Right cardiac atrium (tissue), 5 donors: ENCODE results near the gene CEP112. TPM values are rescaled to one million over a fixed set of nuclear protein-coding genes. Genes with fewer than 3 reads are reported as not detected.

Experiments
- ATAC-seq, 2 donors: fragments of 200-7000 bp; cut with Tn5 transposase; one replicate each; pipeline versions ENCODE4 v1.8.0 to v1.9.1; 2020; ENCODE audit warnings: moderate library complexity in 2 of 2, mild to moderate bottlenecking in 1 of 2
- DNase-seq, 3 donors: peaks; one replicate each; pipeline ENCODE4 v3.0.0-alpha.2; 2020
- H3K27ac ChIP-seq: one replicate; pipeline ENCODE4 v1.5.1; 2013; ENCODE audit warnings: mild to moderate bottlenecking, low read length, control low read depth, moderate library complexity
- H3K27me3 ChIP-seq: one replicate; pipeline ENCODE4 v1.6.1; 2013; ENCODE audit not compliant: control insufficient read depth, insufficient read depth
- H3K4me1 ChIP-seq: one replicate; pipeline ENCODE4 v1.6.1; 2013; ENCODE audit warnings: low read length; ENCODE audit not compliant: control insufficient read depth, insufficient read depth
- H3K4me3 ChIP-seq: one replicate; pipeline ENCODE4 v1.5.1; 2013; ENCODE audit warnings: low read length, control low read depth
- H3K9me3 ChIP-seq: one replicate; pipeline ENCODE4 v1.6.1; 2013; ENCODE audit warnings: low read length; ENCODE audit not compliant: control insufficient read depth
- WGBS: extraction: QIAGEN DNeasy Blood & Tissue Kit; methylation state at CpG from one replicate; pipeline ENCODE4 v1.1.7; 2013; 5-methylcytosine and 5-hydroxymethylcytosine counted together
- intact Hi-C, 4 donors: fragments of 100-400 bp; cut with DNase I; formaldehyde crosslinking; loops; one replicate each; pipeline versions ENCODE4 v1.11.0 to v1.14.0; 2022 to 2023
- polyA plus RNA-seq: library from polyadenylated mRNA; stranded (reverse); fragments of 200-250 nt; gene quantifications from one replicate; pipeline ENCODE4 v1.2.3, GENCODE V29; 2013
- total RNA-seq, 4 donors: library from RNA; stranded (reverse); fragmentation: NEBNext Ultra II Directional; extraction: Animal tissue kit (Norgen Biotek cat#: 25700); gene quantifications; one replicate each; pipeline ENCODE4 v1.2.1, GENCODE V29; 2021
- donor health status: healthy with polysubstance abuse.
- donor health status: DM: no; HTN: yes; CAD: no.
- donor health status: DM: no; HTN: no; CAD: no.
- donor health status: DM: no; HTN: yes; CAD: no; lungs with severe emphysema.
- donor health status: DM: yes; HTN: yes; CAD: no.

CEP112 gene
- total and polyA plus RNA-seq, 5 donors, result 11.1 to 23.1 (median 18.0) TPM

- DNase-seq, result no peak
- intact Hi-C loops, result no loop called here
- Histone ChIP-seq H3K4me1 (no peaks in the 10 kb centered on the region), H3K27me3 (no peaks in the 10 kb centered on the region), H3K9me3 (no peaks in the 10 kb centered on the region), H3K4me3 (no peak overlapping the region), H3K27ac (no peak overlapping the region)
- ATAC-seq, result no peak
- 70% methylated on average over 2 of the region's 2 CpGs for WGBS
Observed at GRCh38 chr17:65727832-65728231, 464.1 kb downstream of the CEP112 start.

- Histone ChIP-seq H3K4me1 (no peaks in the 10 kb centered on the region), H3K27me3 (no peaks in the 10 kb centered on the region), H3K4me3 (no peak overlapping the region), H3K9me3 (no peaks in the 10 kb centered on the region), H3K27ac (no peak overlapping the region)
- intact Hi-C loops, result no loop called here
- 37% methylated on average over 2 of the region's 2 CpGs for WGBS
- DNase-seq (no peak), ATAC-seq (no peak)
Observed at GRCh38 chr17:65727246-65727645, 464.7 kb downstream of the CEP112 start.

DNA sequence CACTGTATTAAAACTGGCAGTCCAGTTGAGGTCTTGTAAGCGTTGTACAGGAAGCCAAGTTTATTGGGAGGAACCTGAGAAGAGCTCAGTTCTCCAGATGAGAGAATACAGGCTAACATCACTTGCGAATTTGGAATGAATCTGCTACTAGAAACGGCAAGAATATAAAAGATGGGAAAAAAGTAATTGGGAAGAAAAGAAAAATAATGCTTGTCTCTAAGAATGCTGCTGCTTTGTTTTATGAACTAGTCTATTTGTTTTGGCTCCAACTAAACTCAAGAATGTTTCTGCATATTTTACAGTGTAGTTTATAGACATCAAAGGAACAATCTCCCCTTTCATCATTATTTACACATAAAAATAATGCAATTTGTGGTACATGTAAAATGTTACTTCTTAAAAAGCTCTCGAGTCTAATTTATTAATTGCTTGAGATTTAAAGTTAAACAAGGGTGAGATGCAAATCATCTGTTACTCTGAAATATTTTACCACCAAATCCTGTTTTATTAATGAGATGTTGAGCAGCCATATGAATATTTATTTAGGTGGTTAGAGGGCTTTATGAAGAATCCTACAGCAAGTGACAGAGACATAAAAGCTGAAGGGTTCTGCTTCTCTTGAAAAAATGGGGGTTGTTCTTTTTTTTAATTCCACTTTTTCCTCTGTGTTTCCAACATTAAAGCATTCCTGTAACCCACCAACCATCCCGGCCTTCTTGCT, 468.3 kb downstream of the CEP112 start:
- no peak for DNase-seq
- no peaks in the 10 kb centered on the region for H3K9me3 ChIP-seq
- H3K27me3 ChIP-seq, result no peaks in the 10 kb centered on the region
- H3K4me1 ChIP-seq, result no peaks in the 10 kb centered on the region
- ATAC-seq, result no peak
- no peak overlapping the region for H3K27ac ChIP-seq
- H3K4me3 ChIP-seq, result no peak overlapping the region
- intact Hi-C loops, result no loop called here
- 61% methylated on average over 5 of the region's 5 CpGs for WGBS

DNA sequence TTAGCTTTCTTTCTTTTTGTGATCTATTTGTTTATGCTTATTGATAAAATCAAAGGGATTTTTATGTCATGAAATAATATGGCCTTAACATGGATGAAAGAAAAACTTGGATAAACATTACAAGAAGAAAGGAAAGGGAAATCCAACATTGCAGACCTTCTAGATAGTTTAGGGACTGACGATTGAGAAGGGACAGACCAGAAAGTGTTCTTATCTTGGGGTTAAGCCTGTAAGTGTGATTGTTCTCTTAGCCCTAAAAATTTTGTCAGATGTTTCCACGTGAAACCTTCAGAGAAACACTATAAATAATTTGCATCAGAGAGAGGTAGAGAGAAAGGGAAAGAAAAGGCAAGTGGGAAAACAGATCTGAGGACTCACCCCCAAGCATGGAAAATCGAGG, 473.3 kb downstream of the CEP112 start:
- no peak for DNase-seq
- no peak overlapping the region for H3K27ac ChIP-seq
- ATAC-seq, result no peak
- no peaks in the 10 kb centered on the region for H3K27me3 ChIP-seq
- intact Hi-C loops, result no loop called here
- no peak overlapping the region for H3K4me3 ChIP-seq
- WGBS, result 66% methylated on average over 3 of the region's 3 CpGs
- H3K9me3 ChIP-seq, result no peaks in the 10 kb centered on the region
- H3K4me1 ChIP-seq, result no peaks in the 10 kb centered on the region

- DNase-seq, result no peak
- no peaks in the 10 kb centered on the region for H3K4me1 ChIP-seq
- ATAC-seq, result no peak
- H3K27ac ChIP-seq, result no peak overlapping the region
- no peak overlapping the region for H3K4me3 ChIP-seq
- intact Hi-C loops, result no loop called here
- no peaks in the 10 kb centered on the region for H3K27me3 ChIP-seq
- WGBS, result 82% methylated on average over 9 of the region's 9 CpGs
- H3K9me3 ChIP-seq, result no peaks in the 10 kb centered on the region
Observed at GRCh38 chr17:65712383-65713267, 479.3 kb downstream of the CEP112 start.

- intact Hi-C loops, result no loop called here
- H3K27me3 ChIP-seq, result no peaks in the 10 kb centered on the region
Observed at GRCh38 chr17:65711671-65712276, 480.2 kb downstream of the CEP112 start.

DNA sequence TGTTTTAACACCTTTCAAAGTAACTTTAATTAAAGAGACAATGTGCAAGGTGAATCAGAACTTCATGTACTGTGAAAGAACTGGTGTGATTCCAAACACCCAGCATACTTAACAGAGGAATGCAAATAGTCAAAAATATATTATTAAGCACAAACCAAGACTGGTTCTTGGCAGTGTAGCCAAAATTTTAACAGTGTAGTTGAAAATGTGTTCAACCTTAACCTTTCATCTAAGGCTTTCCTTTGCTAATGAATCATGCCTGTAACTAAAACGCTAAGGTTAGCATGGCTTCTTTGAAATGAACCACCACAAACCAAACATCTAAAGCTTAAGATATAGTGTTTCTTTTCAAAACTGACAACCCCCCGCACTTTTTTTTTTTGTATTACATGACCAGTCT, 484.2 kb downstream of the CEP112 start:
- Histone ChIP-seq H3K27ac (no peak overlapping the region), H3K27me3 (no peaks in the 10 kb centered on the region), H3K4me1 (no peaks in the 10 kb centered on the region), H3K9me3 (no peaks in the 10 kb centered on the region), H3K4me3 (no peak overlapping the region)
- DNase-seq, result no peak
- 77% methylated on average over 2 of the region's 2 CpGs for WGBS
- intact Hi-C loops, result no loop called here
- no peak for ATAC-seq

More at GRCh38 chr17:65711671-65712276, 480.2 kb downstream of the CEP112 start:
- H3K27ac ChIP-seq, result no peak overlapping the region
- 93% methylated on average over 8 of the region's 8 CpGs for WGBS
- DNase-seq, result no peak
- H3K4me3 ChIP-seq, result no peak overlapping the region
- ATAC-seq, result no peak
- no peaks in the 10 kb centered on the region for H3K4me1 ChIP-seq
- H3K9me3 ChIP-seq, result no peaks in the 10 kb centered on the region

DNA sequence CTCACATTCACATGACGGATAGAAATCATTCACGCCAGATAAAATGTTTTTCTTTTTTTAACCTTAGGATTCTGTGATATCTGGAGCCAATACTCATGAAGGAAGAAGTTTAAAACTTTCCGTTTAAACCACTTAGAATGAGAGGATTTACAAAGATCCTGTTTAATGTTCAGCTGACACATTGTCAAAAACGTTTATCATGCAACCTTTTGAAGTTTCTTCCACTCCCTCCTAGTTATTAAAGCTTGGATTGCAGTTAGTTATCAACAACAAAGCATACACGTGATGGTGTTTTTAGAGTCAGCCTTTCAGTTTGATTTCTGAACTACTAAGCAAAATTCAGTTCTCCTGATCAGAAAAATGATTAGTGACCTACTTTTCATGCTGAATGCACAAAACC, 487.2 kb downstream of the CEP112 start:
- WGBS, result 60% methylated on average over 5 of the region's 5 CpGs
- DNase-seq, result no peak

DNA sequence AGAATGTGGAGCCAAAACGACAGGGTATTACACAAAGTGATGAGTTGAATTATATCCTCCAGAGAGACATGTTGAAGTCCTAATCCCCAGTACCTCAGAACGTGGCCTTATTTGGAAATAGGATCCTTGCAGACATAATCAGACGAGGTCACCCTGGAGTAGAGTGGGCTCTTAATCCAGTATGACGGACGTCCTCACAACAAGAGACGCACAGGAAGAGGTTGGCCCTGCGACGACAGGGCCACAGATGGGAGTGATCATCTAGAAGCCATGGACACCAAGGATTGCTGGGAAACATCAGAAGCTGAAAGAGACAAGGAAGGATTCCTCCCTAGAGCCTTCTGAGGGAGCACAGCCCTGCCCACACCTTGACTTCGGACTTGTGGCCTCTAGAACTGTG, 488.0 kb downstream of the CEP112 start:
- ATAC-seq, result no peak
- 82% methylated on average over 9 of the region's 9 CpGs for WGBS
- Histone ChIP-seq H3K9me3 (no peaks in the 10 kb centered on the region), H3K4me3 (no peak overlapping the region), H3K27ac (no peak overlapping the region), H3K4me1 (no peaks in the 10 kb centered on the region), H3K27me3 (no peaks in the 10 kb centered on the region)
- DNase-seq, result no peak
- intact Hi-C loops, result no loop called here

More for the DNA sequence above, 487.2 kb downstream of the CEP112 start:
- no peak overlapping the region for H3K4me3 ChIP-seq
- H3K4me1 ChIP-seq, result no peaks in the 10 kb centered on the region
- no peak overlapping the region for H3K27ac ChIP-seq
- intact Hi-C loops, result no loop called here
- H3K9me3 ChIP-seq, result no peaks in the 10 kb centered on the region
- ATAC-seq, result no peak
- no peaks in the 10 kb centered on the region for H3K27me3 ChIP-seq

DNA sequence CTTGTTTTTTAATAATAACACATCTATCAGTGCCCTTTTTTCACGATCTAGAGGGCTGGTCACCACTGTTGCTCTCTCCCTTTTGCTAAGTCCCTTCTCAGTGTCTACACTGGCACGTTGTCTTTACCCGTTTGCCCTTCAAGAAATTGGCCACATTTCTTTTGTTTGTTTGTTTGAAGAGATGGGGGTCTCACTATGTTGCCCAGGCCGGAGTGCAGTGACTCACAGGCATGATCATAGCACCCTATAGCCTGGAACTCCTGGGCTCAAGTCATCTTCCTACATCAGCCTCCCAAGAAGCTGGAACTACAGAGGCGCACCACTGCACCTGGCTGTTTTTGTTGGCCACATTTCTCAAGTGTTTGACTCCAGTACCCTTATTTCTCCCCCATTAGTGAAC, 492.5 kb downstream of the CEP112 start:
- WGBS, result 88% methylated on average over 5 of the region's 5 CpGs
- Histone ChIP-seq H3K4me3 (no peak overlapping the region), H3K4me1 (no peaks in the 10 kb centered on the region), H3K27ac (no peak overlapping the region), H3K27me3 (no peaks in the 10 kb centered on the region), H3K9me3 (no peaks in the 10 kb centered on the region)
- ATAC-seq (no peak), DNase-seq (no peak)
- intact Hi-C loops, result no loop called here
